Activated gamma-delta T cell treated with anti-CD3 and anti-CD28 coated beads, Interleukin-2, amount 50 U/mL, for 16 hours (primary cell): ENCODE results near the gene PSMB5.

Experiments used
- DNase-seq: peaks from one replicate; pipeline ENCODE4 v3.0.0-alpha.2; 2020; ENCODE audit warnings: low read depth

Gene PSMB5

GRCh38 chr14:23043754-23044153 lies 9.1 kb upstream of the PSMB5 start:
- DNase-seq: no peak

- no peak for DNase-seq
Measured at GRCh38 chr14:23043145-23043544, 8.4 kb upstream of the PSMB5 start.

GRCh38 chr14:23042162-23042965 lies 7.7 kb upstream of the PSMB5 start, which contains the start of gene PSMB11:
PSMB11 (plus strand) TSS chr14:23042212; CDS start chr14:23042226, 14 bp downstream.
- DNase-seq: no peak

- no peak for DNase-seq
Measured at GRCh38 chr14:23041729-23042128, 7.0 kb upstream of the PSMB5 start.

- DNase-seq: no peak
Measured at GRCh38 chr14:23040100-23040499, 5.4 kb upstream of the PSMB5 start.

- no peak for DNase-seq
Measured at GRCh38 chr14:23035303-23036144, 824 bp upstream of the PSMB5 start.

GRCh38 chr14:23033801-23034497 lies 751 bp downstream of the PSMB5 start:
- DNase-seq: no peak

GRCh38 chr14:23033251-23033727 lies 1.4 kb downstream of the PSMB5 start:
- DNase-seq: no peak

- no peak for DNase-seq
Measured at GRCh38 chr14:23030936-23031335, 3.8 kb downstream of the PSMB5 start.

GRCh38 chr14:23028799-23029198 lies 5.9 kb downstream of the PSMB5 start:
- DNase-seq: no peak

GRCh38 chr14:23025151-23025814 lies 9.4 kb downstream of the PSMB5 start:
- no peak for DNase-seq

GRCh38 chr14:23024612-23025075 lies 10.1 kb downstream of the PSMB5 start:
- DNase-seq: no peak

GRCh38 chr14:23023795-23024152 lies 10.9 kb downstream of the PSMB5 start:
- DNase-seq: no peak

- DNase-seq: no peak
Measured at GRCh38 chr14:23023022-23023794, 11.5 kb downstream of the PSMB5 start.

GRCh38 chr14:23021889-23022442 lies 12.7 kb downstream of the PSMB5 start:
- DNase-seq: no peak

GRCh38 chr14:23021434-23021833 lies 13.3 kb downstream of the PSMB5 start:
- no peak for DNase-seq

GRCh38 chr14:23020143-23021128 lies 14.3 kb downstream of the PSMB5 start:
- DNase-seq: no peak

GRCh38 chr14:23018107-23018506 lies 16.6 kb downstream of the PSMB5 start:
- no peak for DNase-seq

GRCh38 chr14:23017091-23017490 lies 17.6 kb downstream of the PSMB5 start:
- DNase-seq: no peak
